ENCODE results near the gene CPT2. TPM values are rescaled to one million over a fixed set of nuclear protein-coding genes. Genes with fewer than 3 reads are reported as not detected.

The CPT2 gene
- total and polyA plus RNA-seq, 8 donors, result 6.3 to 13.4 (median 10.9) TPM

DNA sequence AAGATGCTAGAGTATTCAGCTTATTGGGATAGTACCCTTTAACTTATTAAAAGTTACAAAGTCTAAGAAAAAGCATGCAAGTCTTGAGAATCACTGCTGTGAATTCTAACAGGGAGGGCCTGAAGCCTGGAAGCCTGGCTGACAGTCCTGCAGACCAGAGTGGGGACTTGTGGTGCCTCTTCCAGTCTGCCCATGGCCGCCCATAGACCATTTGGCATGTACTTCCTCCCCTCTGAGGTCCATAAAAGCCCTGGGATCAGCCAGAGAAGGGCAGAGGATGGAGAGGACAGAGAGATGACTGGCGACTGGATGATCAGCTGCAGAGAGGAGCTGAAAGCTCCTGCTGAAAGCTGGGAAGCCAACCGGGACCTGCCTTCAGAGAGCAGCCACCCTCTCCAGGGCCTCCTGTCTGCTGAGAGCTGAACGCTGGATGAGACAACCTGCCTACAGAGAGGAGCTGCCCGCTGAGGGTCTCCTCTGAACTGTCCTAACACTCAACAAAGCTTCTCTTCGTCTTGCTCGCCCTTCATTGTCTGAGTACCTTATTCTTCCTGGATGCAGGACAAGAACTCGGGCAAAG is 41.7 kb upstream of the CPT2 start:
- no peak overlapping the region for H3K27ac ChIP-seq
- TF ChIP-seq, protein P1, sequence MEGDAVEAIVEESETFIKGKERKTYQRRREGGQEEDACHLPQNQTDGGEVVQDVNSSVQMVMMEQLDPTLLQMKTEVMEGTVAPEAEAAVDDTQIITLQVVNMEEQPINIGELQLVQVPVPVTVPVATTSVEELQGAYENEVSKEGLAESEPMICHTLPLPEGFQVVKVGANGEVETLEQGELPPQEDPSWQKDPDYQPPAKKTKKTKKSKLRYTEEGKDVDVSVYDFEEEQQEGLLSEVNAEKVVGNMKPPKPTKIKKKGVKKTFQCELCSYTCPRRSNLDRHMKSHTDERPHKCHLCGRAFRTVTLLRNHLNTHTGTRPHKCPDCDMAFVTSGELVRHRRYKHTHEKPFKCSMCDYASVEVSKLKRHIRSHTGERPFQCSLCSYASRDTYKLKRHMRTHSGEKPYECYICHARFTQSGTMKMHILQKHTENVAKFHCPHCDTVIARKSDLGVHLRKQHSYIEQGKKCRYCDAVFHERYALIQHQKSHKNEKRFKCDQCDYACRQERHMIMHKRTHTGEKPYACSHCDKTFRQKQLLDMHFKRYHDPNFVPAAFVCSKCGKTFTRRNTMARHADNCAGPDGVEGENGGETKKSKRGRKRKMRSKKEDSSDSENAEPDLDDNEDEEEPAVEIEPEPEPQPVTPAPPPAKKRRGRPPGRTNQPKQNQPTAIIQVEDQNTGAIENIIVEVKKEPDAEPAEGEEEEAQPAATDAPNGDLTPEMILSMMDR (IDR thresholded peaks at IDR 0.05), result no peak
- 84 to 86% methylated on average over 8 of the region's 8 CpGs for WGBS, 2 donors
- H3K36me3 ChIP-seq, result no peaks in the 10 kb centered on the region
- intact Hi-C loops (cut with DNase I), result no loop called here
- no peaks in the 10 kb centered on the region for H3K9me3 ChIP-seq
- ATAC-seq (no peak), DNase-seq (no peak), FAIRE-seq (no peak)
- no peaks in the 10 kb centered on the region for H3K4me1 ChIP-seq
- H3K27me3 ChIP-seq, result no peaks in the 10 kb centered on the region
- H3K4me3 ChIP-seq, result no peak overlapping the region

DNA sequence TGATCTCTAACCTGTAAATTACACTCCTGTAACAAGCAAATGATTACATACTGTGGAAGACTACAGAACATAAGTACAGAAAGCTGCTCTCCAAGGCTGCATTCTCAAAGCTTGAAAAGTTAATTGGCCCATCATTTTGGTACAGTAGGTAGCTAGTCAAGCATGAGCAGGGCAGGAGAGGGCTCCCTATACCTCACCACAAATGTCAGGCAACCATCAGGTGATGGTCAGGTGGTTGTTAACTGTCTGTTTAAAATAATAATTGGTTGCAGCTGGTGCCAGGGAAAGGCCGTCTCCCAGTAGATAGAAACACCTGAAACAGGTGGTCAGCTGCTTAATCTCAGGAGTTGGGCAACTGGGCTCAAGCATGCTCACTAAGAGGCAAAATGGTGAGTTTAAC is 41.1 kb upstream of the CPT2 start:
- DNase-seq (no peak), FAIRE-seq (no peak), ATAC-seq (no peak)
- no peaks in the 10 kb centered on the region for H3K9me3 ChIP-seq
- no peak overlapping the region for H3K4me3 ChIP-seq
- H3K27ac ChIP-seq, result no peak overlapping the region
- H3K4me1 ChIP-seq, result no peaks in the 10 kb centered on the region
- H3K27me3 ChIP-seq, result no peaks in the 10 kb centered on the region
- TF ChIP-seq, protein P1 (IDR thresholded peaks at IDR 0.05), result no peak
- WGBS, 2 donors, result 26 to 49% methylated on average over 1 of the region's 1 CpG
- H3K36me3 ChIP-seq, result no peaks in the 10 kb centered on the region
- intact Hi-C loops (cut with DNase I), result no loop called here

DNA sequence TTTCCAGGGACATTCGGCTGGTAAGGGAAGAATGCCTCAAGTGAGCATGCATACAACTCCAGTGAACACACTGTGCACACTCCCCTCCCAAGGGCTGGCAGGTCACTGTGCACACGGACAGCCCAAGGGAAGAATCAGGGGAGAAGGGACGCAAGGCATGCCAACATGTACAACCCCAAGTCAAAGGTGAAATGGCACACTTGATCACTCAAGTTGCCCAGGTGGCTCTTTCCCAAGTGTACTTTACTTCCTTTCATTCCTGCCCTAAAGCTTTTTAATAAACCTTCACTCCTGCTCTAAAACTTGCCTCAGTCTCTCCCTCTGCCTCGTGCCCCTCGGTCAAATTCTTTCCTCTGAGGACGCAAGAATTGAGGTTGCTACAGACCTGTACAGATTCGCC is 40.7 kb upstream of the CPT2 start:
- H3K9me3 ChIP-seq, result no peaks in the 10 kb centered on the region
- ATAC-seq (no peak), DNase-seq (no peak), FAIRE-seq (no peak)
- H3K36me3 ChIP-seq, result no peaks in the 10 kb centered on the region
- no peak overlapping the region for H3K4me3 ChIP-seq
- TF ChIP-seq, protein P1 (IDR thresholded peaks at IDR 0.05), result no peak
- no peaks in the 10 kb centered on the region for H3K4me1 ChIP-seq
- WGBS, 2 donors, result 76 to 81% methylated on average over 7 of the region's 7 CpGs
- intact Hi-C loops (cut with DNase I), result no loop called here
- H3K27ac ChIP-seq, result no peak overlapping the region
- no peaks in the 10 kb centered on the region for H3K27me3 ChIP-seq

DNA sequence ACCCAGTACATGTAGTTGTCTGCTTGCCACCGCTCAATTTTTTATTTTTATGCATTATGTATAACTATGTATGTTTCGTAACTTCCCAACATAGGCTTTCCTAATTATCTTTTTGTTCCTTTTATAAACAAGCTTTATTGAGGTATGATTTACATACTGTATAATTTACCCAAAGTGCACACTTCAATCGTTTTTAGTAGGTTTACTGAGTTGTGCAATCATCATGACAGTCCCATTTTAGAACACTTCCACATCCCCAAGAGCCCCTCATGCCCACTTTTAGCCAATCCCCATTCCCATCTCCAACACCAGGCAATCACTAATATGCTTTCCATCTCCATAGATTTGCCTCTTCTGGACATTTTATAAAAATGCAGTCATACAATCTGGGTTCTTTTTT is 39.8 kb upstream of the CPT2 start:
- no peaks in the 10 kb centered on the region for H3K27me3 ChIP-seq
- H3K4me3 ChIP-seq, result no peak overlapping the region
- no peaks in the 10 kb centered on the region for H3K36me3 ChIP-seq
- DNase-seq, result no peak
- ATAC-seq, result no peak
- no peaks in the 10 kb centered on the region for H3K9me3 ChIP-seq
- WGBS, 2 donors, result 65 to 69% methylated on average over 3 of the region's 3 CpGs
- intact Hi-C loops (cut with DNase I), result no loop called here
- no peak overlapping the region for H3K27ac ChIP-seq
- H3K4me1 ChIP-seq, result no peaks in the 10 kb centered on the region
- TF ChIP-seq, protein P1 (IDR thresholded peaks at IDR 0.05), result no peak
- FAIRE-seq, result no peak

DNA sequence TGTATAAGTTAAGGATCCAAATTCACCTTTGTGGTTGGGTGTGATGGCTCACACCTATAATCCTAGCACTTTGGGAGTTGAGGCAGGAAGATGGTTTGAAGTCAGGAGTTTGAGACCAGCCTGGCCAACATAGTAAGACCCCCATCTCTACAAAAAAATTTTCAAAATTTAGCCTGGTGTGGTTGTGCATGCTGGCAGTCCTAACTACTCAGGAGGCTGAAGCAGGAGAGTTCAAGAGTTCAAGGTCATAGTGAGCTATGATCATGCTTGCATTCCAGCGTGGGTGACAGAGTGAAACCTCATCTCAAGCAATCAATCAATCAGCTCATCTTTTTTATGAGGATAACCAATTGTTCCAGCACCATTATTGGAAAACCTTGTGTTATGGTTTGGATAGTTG is 37.7 kb upstream of the CPT2 start:
- TF ChIP-seq, protein P1 (IDR thresholded peaks at IDR 0.05), result no peak
- intact Hi-C loops (cut with DNase I), result no loop called here
- FAIRE-seq (no peak), DNase-seq (no peak), ATAC-seq (no peak)
- H3K9me3 ChIP-seq, result no peaks in the 10 kb centered on the region
- no peaks in the 10 kb centered on the region for H3K36me3 ChIP-seq
- H3K4me1 ChIP-seq, result no peaks in the 10 kb centered on the region
- no peaks in the 10 kb centered on the region for H3K27me3 ChIP-seq
- WGBS, 2 donors, result 27 to 34% methylated on average over 1 of the region's 1 CpG
- no peak overlapping the region for H3K27ac ChIP-seq
- H3K4me3 ChIP-seq, result no peak overlapping the region

All from pancreas (tissue), 10 donors.